GM19035 (cell line): ENCODE data around the gene PPP1R12B.
A peak's percentile ranks its signal among the peaks of the same experiment; 100 is the strongest.

Source experiments
- ATAC-seq: cut with Tn5 transposase; IDR thresholded peaks from one replicate; pipeline ENCODE4 v1.9.1; 2021; ENCODE audit not compliant: unreplicated experiment

Gene PPP1R12B, protein sequence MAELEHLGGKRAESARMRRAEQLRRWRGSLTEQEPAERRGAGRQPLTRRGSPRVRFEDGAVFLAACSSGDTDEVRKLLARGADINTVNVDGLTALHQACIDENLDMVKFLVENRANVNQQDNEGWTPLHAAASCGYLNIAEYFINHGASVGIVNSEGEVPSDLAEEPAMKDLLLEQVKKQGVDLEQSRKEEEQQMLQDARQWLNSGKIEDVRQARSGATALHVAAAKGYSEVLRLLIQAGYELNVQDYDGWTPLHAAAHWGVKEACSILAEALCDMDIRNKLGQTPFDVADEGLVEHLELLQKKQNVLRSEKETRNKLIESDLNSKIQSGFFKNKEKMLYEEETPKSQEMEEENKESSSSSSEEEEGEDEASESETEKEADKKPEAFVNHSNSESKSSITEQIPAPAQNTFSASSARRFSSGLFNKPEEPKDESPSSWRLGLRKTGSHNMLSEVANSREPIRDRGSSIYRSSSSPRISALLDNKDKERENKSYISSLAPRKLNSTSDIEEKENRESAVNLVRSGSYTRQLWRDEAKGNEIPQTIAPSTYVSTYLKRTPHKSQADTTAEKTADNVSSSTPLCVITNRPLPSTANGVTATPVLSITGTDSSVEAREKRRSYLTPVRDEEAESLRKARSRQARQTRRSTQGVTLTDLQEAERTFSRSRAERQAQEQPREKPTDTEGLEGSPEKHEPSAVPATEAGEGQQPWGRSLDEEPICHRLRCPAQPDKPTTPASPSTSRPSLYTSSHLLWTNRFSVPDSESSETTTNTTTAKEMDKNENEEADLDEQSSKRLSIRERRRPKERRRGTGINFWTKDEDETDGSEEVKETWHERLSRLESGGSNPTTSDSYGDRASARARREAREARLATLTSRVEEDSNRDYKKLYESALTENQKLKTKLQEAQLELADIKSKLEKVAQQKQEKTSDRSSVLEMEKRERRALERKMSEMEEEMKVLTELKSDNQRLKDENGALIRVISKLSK

DNA sequence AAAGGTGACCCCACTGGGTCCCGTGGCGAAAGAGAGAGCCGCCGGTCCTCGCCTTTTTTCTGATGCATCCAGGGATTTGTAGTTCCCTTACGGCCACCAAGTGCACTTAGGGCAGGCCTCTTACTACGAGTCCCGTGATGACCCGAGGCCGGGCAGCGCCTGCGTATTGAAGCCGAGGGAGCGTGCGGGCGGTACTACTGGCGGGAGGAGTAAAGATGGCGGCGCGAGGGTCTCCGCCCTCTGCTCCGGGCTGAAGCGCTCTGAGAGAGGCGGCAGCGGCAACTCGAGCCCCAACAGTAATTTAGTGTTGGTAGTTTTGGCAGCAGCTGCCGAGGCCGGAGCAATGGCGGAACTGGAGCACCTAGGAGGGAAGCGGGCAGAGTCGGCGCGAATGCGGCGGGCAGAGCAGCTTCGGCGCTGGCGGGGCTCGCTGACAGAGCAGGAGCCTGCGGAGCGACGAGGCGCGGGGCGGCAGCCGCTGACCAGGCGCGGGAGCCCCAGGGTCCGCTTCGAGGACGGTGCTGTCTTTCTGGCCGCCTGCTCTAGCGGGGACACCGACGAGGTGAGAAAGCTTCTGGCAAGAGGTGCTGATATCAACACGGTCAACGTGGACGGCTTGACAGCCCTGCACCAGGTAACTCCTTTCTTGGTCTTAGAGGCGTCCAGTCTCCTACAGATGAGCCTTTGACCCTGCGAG lies at the start of gene PPP1R12B:
Gene PPP1R12B (plus strand): TSS at position 191 of the 697 bp plus-strand sequence. CDS start 153 bp downstream, at position 344.
- ATAC-seq, result peak; percentile 93

DNA sequence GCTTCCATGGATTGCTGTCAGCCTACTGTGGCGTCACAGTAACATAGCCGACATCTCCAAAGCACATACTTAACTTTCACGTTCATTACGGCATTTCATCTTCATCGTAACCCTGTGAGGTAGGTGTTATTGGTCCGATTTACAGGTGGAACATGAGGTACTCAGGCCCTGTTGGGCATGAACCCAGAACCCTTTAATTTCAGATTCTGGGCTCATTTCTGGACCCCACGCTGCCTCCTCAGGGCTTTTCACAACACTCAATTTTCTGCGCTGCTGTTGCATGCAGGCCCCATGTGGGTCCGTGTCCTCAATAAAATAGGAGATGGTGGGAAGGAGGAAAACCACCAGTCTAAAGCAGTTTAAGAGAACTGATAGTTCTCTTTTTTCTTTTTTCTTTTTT lies 46.3 kb upstream of the PPP1R12B start:
- no peak for ATAC-seq

DNA sequence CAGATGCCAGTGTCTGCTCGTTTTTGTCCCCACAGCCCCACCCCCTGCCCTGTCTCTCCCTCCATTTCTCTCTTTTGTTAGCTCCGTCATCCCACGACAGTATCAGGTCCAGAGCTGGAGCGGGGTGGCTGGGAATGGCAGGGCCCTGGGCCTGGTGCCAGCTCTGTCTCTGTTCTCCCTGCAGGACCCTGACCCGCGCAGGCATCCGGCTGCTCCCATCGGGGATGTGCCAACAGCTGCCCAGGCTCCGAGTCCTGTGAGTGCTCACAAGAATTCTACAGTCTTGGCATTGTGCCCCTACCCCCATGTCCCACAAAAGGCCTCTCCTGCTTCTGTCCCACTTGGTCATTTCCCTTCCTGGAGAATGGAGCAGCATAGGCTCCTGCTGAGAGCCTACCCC lies 44.1 kb upstream of the PPP1R12B start:
- ATAC-seq, result no peak

DNA sequence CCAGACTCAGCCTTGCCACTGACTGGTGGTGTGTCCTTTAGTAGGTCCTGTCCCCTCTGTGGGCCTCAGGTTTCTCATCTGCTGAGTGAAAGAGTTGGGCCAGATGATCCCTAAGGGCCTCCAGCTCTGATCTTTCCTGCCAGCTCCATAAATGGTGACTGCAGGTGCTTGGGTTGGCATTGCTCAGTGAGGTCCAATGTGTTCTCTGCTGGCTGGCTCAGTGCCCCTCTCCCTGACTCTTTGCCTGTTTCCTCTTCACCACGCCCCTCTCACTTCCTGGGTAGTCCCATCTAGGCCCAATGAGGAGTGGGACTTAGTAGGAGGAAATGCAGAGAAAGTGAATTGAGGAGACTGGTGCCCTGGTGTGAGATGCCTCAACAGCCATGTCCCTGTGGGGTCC lies 43.3 kb upstream of the PPP1R12B start:
- no peak for ATAC-seq

DNA sequence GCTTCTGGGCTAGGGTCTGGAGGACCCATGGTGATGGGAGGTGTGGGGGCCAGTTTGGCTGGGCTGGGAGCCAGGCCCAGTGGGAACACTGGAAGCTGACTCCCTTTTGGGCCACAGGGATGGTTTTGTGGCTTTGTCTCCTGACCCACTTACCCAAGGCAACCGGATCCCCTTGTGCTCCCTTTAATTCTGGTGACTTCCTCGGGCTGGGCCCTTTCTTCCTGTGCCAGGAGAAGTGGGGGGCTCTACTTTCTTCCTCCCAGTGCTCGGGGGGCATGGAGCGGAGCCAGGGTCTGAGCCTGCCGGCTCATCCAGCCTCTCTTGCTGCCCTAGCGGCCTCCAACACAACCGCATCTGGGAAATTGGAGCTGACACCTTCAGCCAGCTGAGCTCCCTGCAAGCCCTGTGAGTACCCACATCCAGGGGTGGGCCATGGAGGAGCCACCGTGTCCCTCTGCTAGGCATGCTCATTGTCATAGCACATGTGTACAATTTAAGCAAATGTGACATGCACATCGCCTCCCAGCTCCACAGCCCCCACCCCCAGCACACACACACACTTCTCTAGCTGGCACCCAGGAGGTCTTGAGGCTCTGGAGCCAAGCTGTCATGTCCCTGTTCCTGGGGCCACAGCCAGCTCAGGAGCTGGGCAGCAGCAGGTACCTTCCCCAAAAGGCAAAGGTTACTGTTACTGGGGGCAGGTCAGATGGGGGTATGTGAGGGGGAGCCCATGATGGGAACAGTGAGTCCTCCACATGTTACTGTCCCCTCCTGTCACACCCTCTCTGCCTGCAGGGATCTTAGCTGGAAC lies 41.8 kb upstream of the PPP1R12B start:
- no peak for ATAC-seq

DNA sequence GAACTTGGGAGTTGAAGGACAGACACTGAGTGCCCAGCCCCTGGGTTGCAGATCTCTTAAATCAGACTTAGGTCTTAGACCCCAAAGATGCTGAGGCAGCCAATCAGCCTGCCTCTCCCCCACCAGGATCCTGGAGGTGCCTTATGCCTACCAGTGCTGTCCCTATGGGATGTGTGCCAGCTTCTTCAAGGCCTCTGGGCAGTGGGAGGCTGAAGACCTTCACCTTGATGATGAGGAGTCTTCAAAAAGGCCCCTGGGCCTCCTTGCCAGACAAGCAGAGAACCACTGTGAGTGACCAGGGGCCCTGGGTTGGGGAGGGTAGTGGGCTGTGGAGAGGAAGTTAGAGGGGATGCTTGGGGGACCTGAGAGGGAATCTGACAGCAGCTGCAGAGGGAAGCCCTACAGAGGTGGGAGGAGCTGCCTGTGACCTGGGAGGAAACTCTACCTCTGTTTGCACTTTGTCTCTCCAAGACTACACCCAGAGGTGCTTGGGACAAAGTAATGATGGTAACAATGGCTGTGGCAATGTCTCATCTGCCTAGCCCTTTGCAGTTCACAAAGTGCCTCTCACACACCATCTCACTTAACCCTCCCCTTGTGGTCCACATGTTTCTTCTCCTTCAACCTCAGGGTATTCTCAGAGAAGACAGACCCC lies 38.3 kb upstream of the PPP1R12B start:
- ATAC-seq, result no peak

DNA sequence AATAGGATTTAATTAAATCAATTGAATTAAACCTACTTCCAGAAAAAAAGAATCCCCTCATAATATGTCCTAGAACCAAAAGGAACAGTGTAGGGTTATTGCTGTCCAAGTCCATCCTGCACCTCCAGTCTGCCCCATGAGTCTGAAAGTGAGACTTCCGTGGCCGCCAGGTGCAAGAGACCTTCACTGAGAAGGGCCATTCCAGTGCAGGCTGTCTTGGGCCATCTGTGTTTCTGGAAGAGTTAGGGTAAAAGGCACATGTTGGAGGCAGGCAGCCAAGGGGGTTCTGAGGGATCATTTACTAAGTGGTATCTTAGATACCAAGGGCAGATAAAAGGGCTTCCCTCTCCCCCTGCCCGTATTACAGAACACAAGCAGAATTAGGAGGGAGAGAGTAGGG lies 37.8 kb upstream of the PPP1R12B start:
- ATAC-seq, result no peak

DNA sequence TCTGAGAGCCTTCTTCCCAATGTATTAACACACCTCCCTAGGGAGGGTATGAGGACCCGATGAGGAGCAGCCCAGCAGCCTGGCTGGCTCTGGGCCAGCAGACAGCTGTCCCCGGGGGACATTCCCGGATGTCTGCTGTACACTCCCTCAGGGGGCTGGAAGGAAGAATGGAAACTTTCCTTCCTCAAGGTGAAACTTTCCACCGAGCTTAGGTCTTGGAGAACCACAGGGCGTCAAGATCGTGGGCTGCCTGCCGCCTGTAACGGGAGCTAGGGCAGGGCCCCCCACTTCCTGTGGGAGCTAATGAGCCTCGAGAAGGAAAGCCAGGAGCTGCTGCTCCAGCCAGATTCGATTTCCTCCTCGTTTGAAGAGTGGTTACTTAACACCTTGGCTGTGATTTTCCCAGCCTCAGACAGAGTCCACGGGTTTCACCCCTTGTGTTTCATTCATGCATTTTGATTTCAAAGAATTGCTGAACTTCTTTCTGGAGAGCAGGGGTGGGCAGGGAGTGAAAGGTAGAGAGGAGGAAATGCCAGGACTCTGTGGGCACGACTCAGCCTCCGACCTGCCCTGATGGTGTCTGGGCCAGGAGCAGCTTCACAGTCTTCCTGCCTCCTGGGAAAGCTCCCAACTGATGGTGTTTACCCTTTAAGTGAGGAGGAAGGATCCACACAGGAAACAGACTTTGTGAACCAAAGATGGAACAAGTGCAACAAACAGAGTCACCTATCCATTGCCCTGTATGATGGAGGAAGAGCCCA lies 36.4 kb upstream of the PPP1R12B start:
- ATAC-seq, result no peak

DNA sequence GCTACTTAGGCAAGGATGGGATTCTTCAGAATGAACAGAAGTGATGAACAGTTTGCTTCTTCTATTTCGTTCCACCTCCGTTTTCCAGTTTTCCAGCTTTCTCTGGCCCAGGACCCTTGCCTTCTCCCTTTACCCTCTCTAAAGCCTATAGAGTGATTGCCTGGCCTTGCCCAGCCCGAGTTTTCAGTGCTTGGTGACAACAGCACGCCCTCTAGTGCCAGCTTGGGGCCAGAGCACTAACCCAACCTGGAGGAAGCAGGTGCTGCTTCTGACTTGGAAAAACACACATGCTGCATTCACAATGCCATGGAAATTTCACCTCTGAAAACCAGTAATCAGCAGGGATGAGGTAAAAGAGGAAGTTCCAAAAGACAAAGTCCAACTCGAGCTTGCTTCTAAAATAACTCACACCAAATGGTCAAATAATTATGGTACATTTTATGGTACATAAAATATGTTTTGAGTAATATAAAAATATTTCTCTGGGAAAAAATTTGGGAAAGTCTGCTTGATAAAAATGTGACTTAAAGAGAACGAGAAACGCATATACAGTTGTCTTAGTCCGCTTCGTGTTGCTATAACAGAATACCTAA lies 32.8 kb upstream of the PPP1R12B start:
- ATAC-seq, result no peak

DNA sequence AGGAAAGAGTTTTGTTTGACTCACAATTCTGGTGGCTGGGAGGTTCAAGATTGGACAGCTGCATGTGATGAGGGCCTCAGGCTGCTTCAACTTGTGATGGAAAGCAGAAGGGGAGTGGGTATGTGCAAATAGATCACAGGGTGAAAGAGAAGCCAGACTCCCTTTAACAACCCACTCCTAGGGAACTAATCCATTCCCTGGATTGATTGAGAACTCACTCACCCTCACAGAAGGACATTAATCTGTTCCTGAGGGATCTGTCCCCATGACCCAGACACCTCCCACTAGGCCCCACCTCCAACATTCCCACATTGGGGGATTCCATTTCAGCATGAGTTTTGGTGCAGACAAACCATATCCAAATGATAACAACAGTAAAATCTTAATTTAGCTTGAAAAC lies 32.3 kb upstream of the PPP1R12B start:
- no peak for ATAC-seq

DNA sequence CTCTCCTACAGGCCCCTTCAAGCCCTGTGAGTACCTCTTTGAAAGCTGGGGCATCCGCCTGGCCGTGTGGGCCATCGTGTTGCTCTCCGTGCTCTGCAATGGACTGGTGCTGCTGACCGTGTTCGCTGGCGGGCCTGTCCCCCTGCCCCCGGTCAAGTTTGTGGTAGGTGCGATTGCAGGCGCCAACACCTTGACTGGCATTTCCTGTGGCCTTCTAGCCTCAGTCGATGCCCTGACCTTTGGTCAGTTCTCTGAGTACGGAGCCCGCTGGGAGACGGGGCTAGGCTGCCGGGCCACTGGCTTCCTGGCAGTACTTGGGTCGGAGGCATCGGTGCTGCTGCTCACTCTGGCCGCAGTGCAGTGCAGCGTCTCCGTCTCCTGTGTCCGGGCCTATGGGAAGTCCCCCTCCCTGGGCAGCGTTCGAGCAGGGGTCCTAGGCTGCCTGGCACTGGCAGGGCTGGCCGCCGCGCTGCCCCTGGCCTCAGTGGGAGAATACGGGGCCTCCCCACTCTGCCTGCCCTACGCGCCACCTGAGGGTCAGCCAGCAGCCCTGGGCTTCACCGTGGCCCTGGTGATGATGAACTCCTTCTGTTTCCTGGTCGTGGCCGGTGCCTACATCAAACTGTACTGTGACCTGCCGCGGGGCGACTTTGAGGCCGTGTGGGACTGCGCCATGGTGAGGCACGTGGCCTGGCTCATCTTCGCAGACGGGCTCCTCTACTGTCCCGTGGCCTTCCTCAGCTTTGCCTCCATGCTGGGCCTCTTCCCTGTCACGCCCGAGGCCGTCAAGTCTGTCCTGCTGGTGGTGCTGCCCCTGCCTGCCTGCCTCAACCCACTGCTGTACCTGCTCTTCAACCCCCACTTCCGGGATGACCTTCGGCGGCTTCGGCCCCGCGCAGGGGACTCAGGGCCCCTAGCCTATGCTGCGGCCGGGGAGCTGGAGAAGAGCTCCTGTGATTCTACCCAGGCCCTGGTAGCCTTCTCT lies 30.3 kb upstream of the PPP1R12B start:
- no peak for ATAC-seq

DNA sequence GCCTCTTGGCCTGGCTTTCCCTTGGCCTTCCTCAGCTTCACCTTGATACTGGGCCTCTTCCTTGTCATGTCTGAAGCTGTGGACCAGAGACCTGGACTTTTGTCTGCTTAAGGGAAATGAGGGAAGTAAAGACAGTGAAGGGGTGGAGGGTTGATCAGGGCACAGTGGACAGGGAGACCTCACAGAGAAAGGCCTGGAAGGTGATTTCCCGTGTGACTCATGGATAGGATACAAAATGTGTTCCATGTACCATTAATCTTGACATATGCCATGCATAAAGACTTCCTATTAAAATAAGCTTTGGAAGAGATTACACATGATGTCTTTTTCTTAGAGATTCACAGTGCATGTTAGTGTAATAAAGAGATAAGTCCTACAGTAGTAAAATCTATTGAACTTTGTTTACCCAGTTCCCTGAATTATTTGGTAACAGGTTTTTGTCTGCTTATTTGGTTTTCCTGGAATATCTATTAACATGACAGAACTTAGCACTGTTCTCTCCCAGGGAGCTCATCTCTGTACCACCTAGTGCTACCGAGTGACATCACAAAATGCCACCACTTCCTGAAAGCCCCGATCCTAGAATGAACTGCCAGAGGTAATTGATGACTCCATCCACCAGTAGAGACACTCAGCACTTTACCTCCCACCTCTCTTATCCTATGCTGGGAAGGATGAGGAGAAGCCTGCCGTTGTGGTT lies 29.0 kb upstream of the PPP1R12B start:
- ATAC-seq, result no peak

DNA sequence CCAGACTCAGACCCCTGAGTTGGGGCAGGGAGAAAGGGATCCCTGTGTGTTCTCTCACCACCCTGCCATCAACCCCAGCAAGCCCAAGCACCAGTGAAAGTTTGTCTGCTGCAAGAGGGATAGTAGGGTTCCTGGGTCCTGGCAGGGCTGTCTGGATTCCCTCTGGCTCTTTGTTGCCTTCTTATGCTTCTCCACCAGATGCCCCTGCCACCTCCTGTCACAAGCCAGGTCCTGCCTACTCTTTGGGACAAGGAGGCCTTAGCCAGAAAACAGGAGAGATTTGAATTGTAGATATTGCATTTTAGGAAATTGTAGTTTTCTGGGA lies 28.5 kb upstream of the PPP1R12B start:
- no peak for ATAC-seq

DNA sequence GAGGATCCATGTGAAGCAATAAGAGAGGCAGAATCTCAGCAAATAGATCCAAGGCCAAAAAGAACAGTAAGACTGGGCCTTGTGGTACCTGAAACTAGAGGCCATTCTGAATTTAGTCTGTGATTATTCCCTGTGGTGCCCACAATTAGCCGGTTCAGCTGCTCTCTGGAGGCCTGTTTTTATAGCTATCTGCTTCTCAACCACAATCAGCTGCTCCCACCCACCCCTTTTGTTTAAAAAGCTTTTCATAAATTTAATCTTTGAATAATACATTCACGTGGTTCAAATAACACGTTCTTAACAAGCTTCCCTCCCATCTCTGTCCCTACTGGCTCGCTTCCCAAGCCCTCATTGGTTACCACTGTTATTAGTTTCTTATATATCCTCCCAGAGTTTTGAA lies 24.8 kb upstream of the PPP1R12B start:
- ATAC-seq, result no peak

DNA sequence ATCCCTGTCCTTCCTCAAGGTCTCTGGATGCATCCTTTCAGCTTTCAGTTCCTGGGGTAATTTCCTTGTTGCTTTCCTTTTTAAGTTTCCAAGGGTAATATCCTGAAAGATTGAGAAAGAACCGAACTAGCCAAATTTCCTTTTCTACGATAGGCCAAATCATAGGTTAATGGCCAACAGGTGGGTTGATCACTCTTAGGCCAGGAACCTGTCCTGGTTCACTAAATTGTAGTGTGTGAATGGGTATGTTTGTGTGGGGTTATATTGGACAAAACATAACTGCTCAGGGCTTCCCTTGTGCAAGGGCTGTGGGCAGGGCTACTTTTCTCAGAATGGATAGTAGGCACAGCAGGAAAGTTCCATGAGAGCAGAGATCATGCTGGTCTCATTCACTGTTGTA lies 23.9 kb upstream of the PPP1R12B start:
- no peak for ATAC-seq

DNA sequence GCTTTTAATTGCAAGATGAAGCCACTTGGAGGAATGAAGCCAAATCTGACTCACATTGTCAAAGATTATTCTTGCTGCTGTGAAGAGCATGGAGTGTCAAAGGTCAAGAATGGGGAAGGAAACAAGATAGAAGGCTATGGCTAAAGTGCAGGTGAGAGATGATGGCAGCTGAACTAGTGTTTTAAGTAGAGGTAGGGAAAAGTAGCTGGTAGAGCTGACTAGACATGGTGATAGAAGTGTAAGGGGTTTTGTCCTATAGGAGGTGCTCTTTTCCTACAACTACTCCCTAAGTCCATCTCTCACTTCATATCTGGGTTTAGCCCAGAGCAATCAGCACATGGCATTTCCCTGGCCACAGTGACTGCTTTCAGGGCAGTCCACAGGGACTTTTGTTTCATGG lies 18.6 kb upstream of the PPP1R12B start:
- ATAC-seq, result no peak

DNA sequence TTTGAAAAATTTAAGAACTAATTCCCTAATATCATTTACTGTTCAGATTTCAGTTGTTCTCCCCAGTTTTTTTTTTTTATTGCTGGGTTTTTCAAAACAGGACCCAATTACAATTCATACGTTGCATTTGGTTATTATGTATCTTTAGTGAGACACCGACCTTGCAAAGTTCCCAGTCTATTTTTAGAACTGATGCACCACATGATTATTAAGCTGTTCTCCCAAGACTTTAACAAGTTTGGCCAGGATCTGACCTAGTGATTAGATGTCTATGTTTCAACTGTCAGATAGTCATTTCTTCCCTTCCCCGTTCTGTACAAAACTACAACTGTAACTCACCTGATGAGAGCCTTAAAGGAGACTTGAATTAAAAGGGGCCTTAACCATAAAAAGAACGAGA lies 14.6 kb upstream of the PPP1R12B start:
- no peak for ATAC-seq
